ENCODE measurements around the gene RIPOR1.
"Not testable (repeated sequence)": the region's sequence is repeated elsewhere in the genome, so short reads cannot be mapped to it uniquely, and the experiment has no call there.

DNA sequence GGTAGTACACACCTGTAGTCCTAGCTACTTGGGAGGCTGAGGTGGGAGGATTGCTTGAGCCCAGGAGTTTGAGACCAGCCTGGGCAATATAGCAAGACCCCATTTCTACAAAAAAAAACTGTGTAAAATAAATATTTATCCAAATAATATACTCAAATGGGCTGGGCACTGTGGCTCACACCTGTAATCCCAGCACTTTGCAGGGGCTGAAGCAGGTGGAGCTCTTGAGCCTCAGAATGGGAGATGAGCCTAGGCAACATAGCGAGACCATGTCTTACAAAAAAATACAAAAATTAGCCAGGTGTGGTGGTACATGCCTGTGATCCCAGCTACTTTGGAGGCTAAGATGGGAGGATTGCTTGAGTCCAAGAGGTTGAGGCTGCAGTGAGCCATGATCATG is 14.7 kb upstream of the RIPOR1 start:
- not testable (repeated sequence) for TF ChIP-seq EZH2phosphoT487 (IDR thresholded peaks at IDR 0.05; ENCODE audit: insufficient read depth, low read depth); EZH2 (IDR thresholded peaks at IDR 0.05; ENCODE audit: insufficient read depth, poor library complexity, severe bottlenecking)

Data from GM23248 (cell line).